GM12872 (cell line): ENCODE measurements around the gene RPF1.

Experiments used
- TF ChIP-seq, protein P1 (sequence below): IDR thresholded peaks from 3 replicates; pipeline ENCODE4 v1.5.1; 2011; ENCODE audit warnings: low read depth, mild to moderate bottlenecking, low read length, moderate library complexity; ENCODE audit not compliant: insufficient read depth

The RPF1 gene

DNA sequence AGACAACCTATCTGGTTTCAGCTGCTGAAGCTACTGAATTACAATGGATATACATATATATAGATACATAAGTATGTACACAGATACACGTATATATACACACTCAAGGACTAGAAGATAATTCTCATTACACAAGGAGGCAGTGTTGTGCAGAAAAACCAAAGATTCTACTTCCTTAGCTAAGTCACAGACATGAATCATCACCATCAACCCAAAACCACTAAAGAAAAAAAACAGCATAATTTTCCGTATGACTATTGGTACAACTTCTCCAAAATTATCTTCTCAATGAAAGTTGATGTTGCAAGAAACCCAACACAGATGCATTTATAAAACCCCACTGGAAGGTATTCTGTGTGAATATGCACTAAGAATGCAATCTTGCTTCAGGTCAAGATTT lies 36.8 kb upstream of the RPF1 start:
- TF ChIP-seq, protein P1, sequence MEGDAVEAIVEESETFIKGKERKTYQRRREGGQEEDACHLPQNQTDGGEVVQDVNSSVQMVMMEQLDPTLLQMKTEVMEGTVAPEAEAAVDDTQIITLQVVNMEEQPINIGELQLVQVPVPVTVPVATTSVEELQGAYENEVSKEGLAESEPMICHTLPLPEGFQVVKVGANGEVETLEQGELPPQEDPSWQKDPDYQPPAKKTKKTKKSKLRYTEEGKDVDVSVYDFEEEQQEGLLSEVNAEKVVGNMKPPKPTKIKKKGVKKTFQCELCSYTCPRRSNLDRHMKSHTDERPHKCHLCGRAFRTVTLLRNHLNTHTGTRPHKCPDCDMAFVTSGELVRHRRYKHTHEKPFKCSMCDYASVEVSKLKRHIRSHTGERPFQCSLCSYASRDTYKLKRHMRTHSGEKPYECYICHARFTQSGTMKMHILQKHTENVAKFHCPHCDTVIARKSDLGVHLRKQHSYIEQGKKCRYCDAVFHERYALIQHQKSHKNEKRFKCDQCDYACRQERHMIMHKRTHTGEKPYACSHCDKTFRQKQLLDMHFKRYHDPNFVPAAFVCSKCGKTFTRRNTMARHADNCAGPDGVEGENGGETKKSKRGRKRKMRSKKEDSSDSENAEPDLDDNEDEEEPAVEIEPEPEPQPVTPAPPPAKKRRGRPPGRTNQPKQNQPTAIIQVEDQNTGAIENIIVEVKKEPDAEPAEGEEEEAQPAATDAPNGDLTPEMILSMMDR = peak; percentile 43; the same call in 1 of the 3 replicates

DNA sequence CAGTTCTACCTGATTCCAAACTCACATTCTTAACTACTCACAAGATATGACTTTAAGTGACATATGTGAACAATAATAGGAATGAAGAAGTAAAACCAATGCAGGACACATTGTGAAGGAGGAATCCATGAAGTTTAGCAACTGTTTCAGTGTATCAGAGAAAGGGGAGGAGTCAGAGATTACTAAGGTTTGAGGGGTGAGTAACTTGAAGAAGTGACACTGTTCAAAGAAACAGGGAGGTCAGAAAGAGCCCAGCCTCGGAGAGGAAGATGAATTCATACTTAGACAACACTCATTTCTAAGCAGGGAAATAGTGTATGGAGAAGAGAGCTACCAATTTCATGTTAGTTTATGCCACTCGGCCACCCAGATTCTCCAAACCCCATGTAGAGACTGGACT lies 28.2 kb upstream of the RPF1 start:
- TF ChIP-seq, protein P1 = no peak

DNA sequence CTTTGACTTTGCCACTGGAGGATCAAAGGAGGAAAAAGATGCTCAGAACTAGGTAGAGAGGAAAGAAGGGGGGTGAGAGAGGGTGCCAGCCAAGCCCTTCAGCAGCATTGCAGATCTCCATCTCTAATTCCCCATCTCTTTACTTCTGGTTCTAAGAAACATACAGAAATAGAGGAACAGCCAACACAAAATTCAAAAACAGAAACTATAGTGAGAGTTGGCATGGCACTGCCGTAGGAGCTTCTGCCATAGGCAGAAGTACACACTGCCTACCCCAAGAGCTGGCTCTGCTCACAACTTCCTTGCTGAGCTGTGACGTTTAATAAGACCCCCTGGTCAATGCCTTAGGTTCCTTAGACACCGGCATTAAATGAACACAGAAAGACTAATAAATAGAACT lies 26.6 kb upstream of the RPF1 start:
- TF ChIP-seq, protein P1 = no peak

DNA sequence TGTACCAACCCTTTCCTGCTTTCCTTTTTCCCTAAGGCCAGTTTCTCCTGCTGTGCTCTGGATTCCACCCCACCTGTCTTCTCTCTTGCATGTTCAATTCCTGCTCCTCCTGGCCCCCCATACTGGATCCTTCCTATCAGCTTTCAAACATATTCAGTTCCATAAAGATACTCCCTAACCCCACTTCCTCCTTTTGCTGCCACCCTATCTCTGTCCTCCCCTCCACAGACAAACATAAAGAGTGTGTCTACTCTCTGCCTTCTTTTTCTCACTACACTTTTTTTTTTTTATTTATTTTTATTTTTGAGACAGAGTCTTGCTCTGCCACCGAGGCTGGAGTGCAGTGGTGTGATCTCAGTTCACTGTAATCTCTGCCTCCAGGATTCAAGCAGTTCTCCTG lies 16.9 kb upstream of the RPF1 start:
- TF ChIP-seq, protein P1 = no peak

DNA sequence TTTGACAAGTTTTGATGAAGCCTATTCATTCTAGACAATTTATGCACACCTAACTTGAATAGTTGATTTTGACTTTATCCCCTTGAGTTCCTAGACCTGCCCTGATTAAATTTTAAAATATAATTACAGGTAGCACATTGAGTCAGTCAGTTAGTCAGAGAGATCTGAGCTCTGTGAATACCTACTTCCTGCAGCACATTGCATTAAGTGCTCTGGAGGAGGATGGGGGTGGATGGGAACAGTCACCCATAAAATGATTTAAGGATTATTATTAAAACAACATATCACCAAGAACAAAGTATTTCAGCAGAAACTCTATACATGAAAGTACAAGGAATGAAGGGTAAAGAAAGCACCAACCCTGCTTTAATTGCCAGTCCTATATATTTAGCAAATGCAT lies 11.8 kb upstream of the RPF1 start:
- TF ChIP-seq, protein P1 = no peak

DNA sequence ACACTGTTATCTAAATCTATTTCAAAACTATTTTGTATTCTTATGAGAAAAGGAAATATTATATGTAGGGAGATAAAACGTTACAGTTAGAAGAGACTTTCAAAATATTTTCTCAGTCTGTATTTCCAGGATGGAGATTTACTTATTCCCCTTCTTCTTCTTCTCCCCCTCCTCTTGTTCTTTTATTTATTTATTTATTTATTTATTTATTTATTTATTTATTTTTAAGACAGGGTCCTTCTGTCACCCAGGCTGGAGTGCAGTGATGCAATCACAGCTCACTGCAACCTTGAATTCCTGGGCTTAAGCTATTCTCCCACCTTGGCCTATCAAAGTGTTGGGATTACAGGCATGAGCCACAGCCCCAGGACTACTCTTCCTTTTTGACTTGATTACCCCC lies 2.8 kb upstream of the RPF1 start:
- TF ChIP-seq, protein P1 = no peak

DNA sequence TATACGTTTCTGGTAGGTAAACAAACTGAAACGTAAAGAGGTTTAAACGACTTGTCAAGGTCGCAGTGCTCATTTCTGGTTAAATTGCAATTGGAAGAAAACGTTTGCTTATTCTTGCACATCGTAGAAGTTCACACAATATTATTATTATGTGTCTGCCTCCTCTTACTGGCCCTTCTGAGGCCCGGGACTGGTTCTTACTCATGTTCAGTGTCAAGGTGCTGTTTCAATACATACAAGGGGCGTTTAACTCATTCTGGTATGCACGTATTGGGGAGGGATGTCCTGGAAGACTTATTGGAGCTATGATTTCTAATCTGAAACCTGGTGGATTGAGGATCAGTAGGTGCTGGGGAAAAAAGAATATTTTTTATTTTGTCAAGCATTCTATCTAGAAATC lies 932 bp downstream of the RPF1 start:
- TF ChIP-seq, protein P1 = no peak

DNA sequence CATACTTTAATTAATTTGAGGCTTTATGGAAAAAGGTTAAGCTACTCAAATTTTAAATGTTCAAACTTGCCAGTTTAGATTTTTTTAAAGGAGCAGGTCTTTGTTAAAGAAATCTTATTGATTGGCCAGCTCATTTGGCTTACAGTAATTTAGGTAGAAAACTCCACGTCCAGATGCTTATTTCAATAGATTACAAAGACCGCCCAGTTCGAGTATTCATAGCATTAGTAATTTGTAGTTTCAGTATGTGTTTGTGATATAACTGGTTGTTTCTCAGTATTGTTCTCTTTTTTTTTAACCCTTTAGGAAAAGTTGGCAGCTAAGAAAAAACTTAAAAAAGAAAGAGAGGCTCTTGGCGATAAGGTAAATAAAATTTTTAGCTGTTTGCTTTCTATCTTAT lies 1.6 kb downstream of the RPF1 start:
- TF ChIP-seq, protein P1 = no peak
